IMR-90 (cell line): ENCODE measurements around the gene ANKRD37. TPM values are rescaled to one million over a fixed set of nuclear protein-coding genes. Genes with fewer than 3 reads are reported as not detected.

Source experiments
- ATAC-seq: fragments of 200-7000 bp; cut with Tn5 transposase; 2 replicates; pipeline ENCODE4 v1.9.1; 2020; ENCODE audit warnings: low read depth, mild to moderate bottlenecking, moderate library complexity
- BruUV-seq: library from RNA; stranded (reverse); fragments of 400-500 nt; replicated peaks from 2 replicates; lab custom pipeline; 2021; lab: Mats Ljungman, UMichigan
- CTCF ChIA-PET: fragments of 300-600 bp; formaldehyde crosslinking; extraction: SDS; loops from one replicate; lab custom pipeline; 2021; ENCODE audit warnings: antibody characterized with exemption; lab: Yijun Ruan, JAX
- POLR2A ChIA-PET: fragments of 300-600 bp; sonication (Branson Sonifier 250); formaldehyde crosslinking; loops from one replicate; lab custom pipeline; 2022; ENCODE audit warnings: antibody characterized with exemption; ENCODE audit not compliant: unreplicated experiment; lab: Charles Lee
- DNase-seq: peaks from one replicate; pipeline ENCODE4 v3.0.0; 2013
- H2AFZ ChIP-seq: replicated peaks from 2 replicates; pipeline ENCODE3; 2013; ENCODE audit warnings: low read length, mild to moderate bottlenecking; ENCODE audit not compliant: poor library complexity
- H2AK5ac ChIP-seq: 2 replicates; pipeline ENCODE4 v1.6.1; 2013; ENCODE audit warnings: low read depth, low read length, inconsistent platforms
- H2AK9ac ChIP-seq: replicated peaks from 2 replicates; pipeline ENCODE3; 2013; ENCODE audit warnings: mild to moderate bottlenecking, low read depth, low read length, moderate library complexity; ENCODE audit not compliant: poor library complexity
- H2BK120ac ChIP-seq: 2 replicates; pipeline ENCODE4 v1.6.1; 2013; ENCODE audit warnings: low read depth, low read length, inconsistent platforms
- H2BK15ac ChIP-seq: 3 replicates; pipeline ENCODE4 v1.6.1; 2013; ENCODE audit warnings: low read depth, low read length, inconsistent platforms
- H2BK20ac ChIP-seq: 2 replicates; pipeline ENCODE4 v1.6.1; 2013; ENCODE audit warnings: low read depth, mild to moderate bottlenecking, inconsistent platforms, low read length, moderate library complexity
- H2BK5ac ChIP-seq: 2 replicates; pipeline ENCODE4 v1.6.1; 2013; ENCODE audit warnings: mild to moderate bottlenecking, low read depth, low read length, inconsistent platforms; ENCODE audit not compliant: poor library complexity, severe bottlenecking
- H3K14ac ChIP-seq: replicated peaks from 2 replicates; pipeline ENCODE4 v1.6.1; 2013; ENCODE audit warnings: low read depth, low read length, inconsistent platforms
- H3K18ac ChIP-seq: 2 replicates; pipeline ENCODE4 v1.6.1; 2013; ENCODE audit warnings: low read depth, low read length, control low read depth
- H3K23ac ChIP-seq: 2 replicates; pipeline ENCODE4 v1.6.1; 2013; ENCODE audit warnings: low read depth, low read length, inconsistent platforms
- H3K27ac ChIP-seq: 2 replicates; pipeline ENCODE4 v1.5.1; 2013; ENCODE audit warnings: mild to moderate bottlenecking, control low read depth, low read length; ENCODE audit not compliant: insufficient read depth
- H3K27me3 ChIP-seq: 2 replicates; pipeline ENCODE4 v1.6.1; 2013; ENCODE audit warnings: low read length; ENCODE audit not compliant: control insufficient read depth, insufficient read depth
- H3K36me3 ChIP-seq: 2 replicates; pipeline ENCODE4 v1.6.1; 2013; ENCODE audit warnings: low read length, mixed read lengths; ENCODE audit not compliant: control insufficient read depth, insufficient read depth
- H3K4ac ChIP-seq: 2 replicates; pipeline ENCODE4 v1.6.1; 2013; ENCODE audit warnings: low read depth, low read length, inconsistent platforms
- H3K4me1 ChIP-seq: 2 replicates; pipeline ENCODE4 v1.6.1; 2013; ENCODE audit warnings: low read length, mixed read lengths; ENCODE audit not compliant: control insufficient read depth, insufficient read depth
- H3K4me2 ChIP-seq: 2 replicates; pipeline ENCODE4 v1.6.1; 2013; ENCODE audit warnings: low read depth, mild to moderate bottlenecking, control low read depth, low read length, moderate library complexity
- H3K4me3 ChIP-seq: 2 replicates; pipeline ENCODE4 v1.5.1; 2013; ENCODE audit warnings: low read depth, mild to moderate bottlenecking, control low read depth, low read length, moderate library complexity; ENCODE audit not compliant: insufficient read depth
- H3K56ac ChIP-seq: 2 replicates; pipeline ENCODE4 v1.6.1; 2013; ENCODE audit warnings: low read length, inconsistent platforms; ENCODE audit not compliant: insufficient read depth; ENCODE audit errors: extremely low read depth
- H3K79me1 ChIP-seq, 2 experiments: 2 replicates each; pipeline ENCODE4 v1.6.1; 2013; ENCODE audit warnings: low read length in 2 of 2, inconsistent platforms in 1 of 2, low read depth in 1 of 2
- H3K9ac ChIP-seq: 2 replicates; pipeline ENCODE4 v1.6.1; 2013; ENCODE audit warnings: low read depth, low read length, control low read depth
- H3K9me1 ChIP-seq: 2 replicates; pipeline ENCODE4 v1.6.1; 2013; ENCODE audit warnings: low read length, inconsistent platforms; ENCODE audit not compliant: insufficient read depth
- H3K9me3 ChIP-seq: 2 replicates; pipeline ENCODE4 v1.6.1; 2013; ENCODE audit warnings: low read length; ENCODE audit not compliant: control insufficient read depth, insufficient read depth
- H4K20me1 ChIP-seq: 2 replicates; pipeline ENCODE4 v1.6.1; 2013; ENCODE audit warnings: low read length, inconsistent platforms; ENCODE audit not compliant: insufficient read depth
- H4K5ac ChIP-seq: 2 replicates; pipeline ENCODE4 v1.6.1; 2013; ENCODE audit warnings: mild to moderate bottlenecking, low read depth, low read length, control low read depth
- H4K8ac ChIP-seq, 2 experiments: 2 replicates each; pipeline ENCODE4 v1.6.1; 2013; ENCODE audit warnings: low read depth in 2 of 2, low read length in 2 of 2, control low read depth in 1 of 2, inconsistent platforms in 1 of 2
- H4K91ac ChIP-seq: 2 replicates; pipeline ENCODE4 v1.6.1; 2013; ENCODE audit warnings: low read depth, low read length, inconsistent platforms; ENCODE audit not compliant: insufficient read depth
- BHLHE40 ChIP-seq: fragments of 150-350 bp; IDR thresholded peaks from 2 replicates; pipeline ENCODE4 v1.6.1; 2016; ENCODE audit warnings: mild to moderate bottlenecking, low read depth, low read length
- CEBPB ChIP-seq: IDR thresholded peaks from 2 replicates; pipeline ENCODE4 v1.6.1; 2012; ENCODE audit warnings: low read depth, low read length, improper control_type of control experiment
- CHD1 ChIP-seq: IDR thresholded peaks from 2 replicates; pipeline ENCODE4 v1.6.1; 2012; ENCODE audit warnings: low read depth, low read length, improper control_type of control experiment
- MAFK ChIP-seq: IDR thresholded peaks from 2 replicates; pipeline ENCODE4 v1.6.1; 2012; ENCODE audit warnings: low read depth, low read length, improper control_type of control experiment
- MAZ ChIP-seq: IDR thresholded peaks from 2 replicates; pipeline ENCODE4 v1.6.1; 2012; ENCODE audit warnings: low read depth, mild to moderate bottlenecking, low read length, improper control_type of control experiment, moderate library complexity, borderline replicate concordance
- POLR2A ChIP-seq: IDR thresholded peaks from 2 replicates; pipeline ENCODE4 v1.6.1; 2012; ENCODE audit warnings: mild to moderate bottlenecking, low read depth, low read length
- RCOR1 ChIP-seq: IDR thresholded peaks from 2 replicates; pipeline ENCODE4 v1.6.1; 2012; ENCODE audit warnings: mild to moderate bottlenecking, low read length, improper control_type of control experiment; ENCODE audit not compliant: insufficient replicate concordance
- WGBS, 2 experiments: methylation state at CpG; one replicate each; pipeline versions ENCODE4 v1.1.5 to v1.1.7; 2013; ENCODE audit warnings: missing lambda C conversion rate in 2 of 2; ENCODE audit not compliant: insufficient read length in 1 of 2; ENCODE audit errors: extremely low coverage in 2 of 2; 5-methylcytosine and 5-hydroxymethylcytosine counted together
- dilution Hi-C: fragments of 300-500 bp; cut with HindIII; formaldehyde crosslinking; loops from one replicate; pipeline ENCODE4 v1.14.3; 2018; ENCODE audit warnings: low sequenced_read_pairs; ENCODE audit not compliant: unreplicated experiment
- in situ Hi-C: fragments of 300-500 bp; cut with MboI; formaldehyde crosslinking; loops from 3 replicates; pipeline ENCODE4 v1.14.3; 2019; ENCODE audit warnings: low sequenced_read_pairs, inconsistent platforms, mixed read lengths
- intact Hi-C: fragments of 100-400 bp; cut with micrococcal nuclease; formaldehyde crosslinking; loops from 2 replicates; pipeline ENCODE4 v1.10.0; 2022
- polyA plus RNA-seq, 3 experiments: library from polyadenylated mRNA; depleted of rRNA; stranded (reverse); fragments of >200 nt; gene quantifications; 2 replicates each; pipeline ENCODE4 v1.2.3, GENCODE V29; 2012; ENCODE audit warnings: low replicate concordance in 1 of 3
- total RNA-seq: library from RNA; depleted of rRNA; stranded (reverse); fragments of >200 nt; gene quantifications from 2 replicates; pipeline ENCODE4 v1.2.3, GENCODE V29; 2012
- TF ChIP-seq, protein P1 (sequence below): conservative IDR thresholded peaks from 2 replicates; pipeline ENCODE4 v1.5.1; 2012; ENCODE audit warnings: mild to moderate bottlenecking, low read depth, low read length, improper control_type of control experiment
- TF ChIP-seq, protein P2 (sequence below): fragments of 150-350 bp; IDR thresholded peaks from 2 replicates; pipeline ENCODE4 v1.6.1; 2017; ENCODE audit warnings: mild to moderate bottlenecking, antibody characterized with exemption, low read length, low read depth
- TF ChIP-seq, protein P3 (sequence below): fragments of 150-350 bp; IDR thresholded peaks from 2 replicates; pipeline ENCODE4 v1.6.1; 2016; ENCODE audit warnings: low read depth, mild to moderate bottlenecking, low read length, moderate library complexity, borderline replicate concordance

ANKRD37 gene
- total and polyA plus RNA-seq, 2 of the 4 experiments (the other 2 are of a cell fraction) = 7.1 to 8.2 TPM

DNA sequence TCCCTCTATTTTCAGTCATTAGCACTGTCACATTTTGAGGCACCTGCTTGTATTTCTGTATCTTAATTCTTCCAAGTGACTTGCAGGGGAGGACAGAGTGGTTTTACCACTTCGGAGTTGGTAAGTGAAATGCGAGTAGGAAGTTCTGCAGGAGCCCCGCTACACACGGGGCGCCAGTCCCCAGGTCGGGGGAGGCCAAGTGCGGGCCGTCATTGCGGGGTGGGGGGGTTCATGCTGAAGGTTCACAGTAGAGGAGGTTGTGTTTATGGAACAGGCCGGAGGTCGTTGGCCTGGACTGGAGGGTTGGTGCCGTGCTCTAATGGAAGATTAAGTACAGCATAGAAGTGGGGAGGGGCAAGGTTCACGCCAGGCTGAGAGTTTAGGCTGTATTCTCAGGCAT, 45.0 kb upstream of the ANKRD37 start:
- POLR2A ChIA-PET = no interaction called here
- no TSS peak for BruUV-seq
- no peak overlapping the region for H2BK5ac ChIP-seq
- no peak overlapping the region for H2BK120ac ChIP-seq
- dilution Hi-C loops = no loop called here
- H3K14ac ChIP-seq = no peak overlapping the region
- no peak overlapping the region for H2AK5ac ChIP-seq
- WGBS, 2 experiments = 89% methylated on average over 9 of the region's 13 CpGs; no CpG with 5 or more reads in 1 of the 2 experiments
- no peak overlapping the region for H3K18ac ChIP-seq
- no peaks in the 10 kb centered on the region for H3K9me3 ChIP-seq
- H4K8ac ChIP-seq = no peak overlapping the region
- H2BK20ac ChIP-seq = no peak overlapping the region
- CTCF ChIA-PET = no interaction called here
- no peak overlapping the region for H4K91ac ChIP-seq
- H3K56ac ChIP-seq = no peak overlapping the region
- no peak overlapping the region for H3K4me2 ChIP-seq
- TF ChIP-seq, protein P1, sequence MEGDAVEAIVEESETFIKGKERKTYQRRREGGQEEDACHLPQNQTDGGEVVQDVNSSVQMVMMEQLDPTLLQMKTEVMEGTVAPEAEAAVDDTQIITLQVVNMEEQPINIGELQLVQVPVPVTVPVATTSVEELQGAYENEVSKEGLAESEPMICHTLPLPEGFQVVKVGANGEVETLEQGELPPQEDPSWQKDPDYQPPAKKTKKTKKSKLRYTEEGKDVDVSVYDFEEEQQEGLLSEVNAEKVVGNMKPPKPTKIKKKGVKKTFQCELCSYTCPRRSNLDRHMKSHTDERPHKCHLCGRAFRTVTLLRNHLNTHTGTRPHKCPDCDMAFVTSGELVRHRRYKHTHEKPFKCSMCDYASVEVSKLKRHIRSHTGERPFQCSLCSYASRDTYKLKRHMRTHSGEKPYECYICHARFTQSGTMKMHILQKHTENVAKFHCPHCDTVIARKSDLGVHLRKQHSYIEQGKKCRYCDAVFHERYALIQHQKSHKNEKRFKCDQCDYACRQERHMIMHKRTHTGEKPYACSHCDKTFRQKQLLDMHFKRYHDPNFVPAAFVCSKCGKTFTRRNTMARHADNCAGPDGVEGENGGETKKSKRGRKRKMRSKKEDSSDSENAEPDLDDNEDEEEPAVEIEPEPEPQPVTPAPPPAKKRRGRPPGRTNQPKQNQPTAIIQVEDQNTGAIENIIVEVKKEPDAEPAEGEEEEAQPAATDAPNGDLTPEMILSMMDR = no peak
- TF ChIP-seq, protein P2, sequence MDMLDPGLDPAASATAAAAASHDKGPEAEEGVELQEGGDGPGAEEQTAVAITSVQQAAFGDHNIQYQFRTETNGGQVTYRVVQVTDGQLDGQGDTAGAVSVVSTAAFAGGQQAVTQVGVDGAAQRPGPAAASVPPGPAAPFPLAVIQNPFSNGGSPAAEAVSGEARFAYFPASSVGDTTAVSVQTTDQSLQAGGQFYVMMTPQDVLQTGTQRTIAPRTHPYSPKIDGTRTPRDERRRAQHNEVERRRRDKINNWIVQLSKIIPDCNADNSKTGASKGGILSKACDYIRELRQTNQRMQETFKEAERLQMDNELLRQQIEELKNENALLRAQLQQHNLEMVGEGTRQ = no peak
- TF ChIP-seq MAZ (no peak), BHLHE40 (no peak), RCOR1 (no peak), CHD1 (no peak), MAFK (no peak), CEBPB (no peak), POLR2A (no peak)
- TF ChIP-seq, protein P3, sequence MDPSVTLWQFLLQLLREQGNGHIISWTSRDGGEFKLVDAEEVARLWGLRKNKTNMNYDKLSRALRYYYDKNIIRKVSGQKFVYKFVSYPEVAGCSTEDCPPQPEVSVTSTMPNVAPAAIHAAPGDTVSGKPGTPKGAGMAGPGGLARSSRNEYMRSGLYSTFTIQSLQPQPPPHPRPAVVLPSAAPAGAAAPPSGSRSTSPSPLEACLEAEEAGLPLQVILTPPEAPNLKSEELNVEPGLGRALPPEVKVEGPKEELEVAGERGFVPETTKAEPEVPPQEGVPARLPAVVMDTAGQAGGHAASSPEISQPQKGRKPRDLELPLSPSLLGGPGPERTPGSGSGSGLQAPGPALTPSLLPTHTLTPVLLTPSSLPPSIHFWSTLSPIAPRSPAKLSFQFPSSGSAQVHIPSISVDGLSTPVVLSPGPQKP = no peak
- no peaks in the 10 kb centered on the region; a peak in 1 of 4 replicates for H3K79me1 ChIP-seq
- H2AFZ ChIP-seq = no peak overlapping the region
- no peak overlapping the region for H4K5ac ChIP-seq
- no peak for DNase-seq
- H3K27me3 ChIP-seq = no peaks in the 10 kb centered on the region
- no peaks in the 10 kb centered on the region for H4K20me1 ChIP-seq
- peaks cover 16% of the 10 kb centered on the region for H3K36me3 ChIP-seq
- H3K9ac ChIP-seq = no peak overlapping the region
- H3K23ac ChIP-seq = no peak overlapping the region
- H2BK15ac ChIP-seq = no peak overlapping the region
- in situ Hi-C loops = no loop called here
- H3K27ac ChIP-seq = no peak overlapping the region
- no peak overlapping the region for H3K4ac ChIP-seq
- no peaks in the 10 kb centered on the region; the same call in 1 of the 2 replicates for H3K4me1 ChIP-seq
- peaks cover 7% of the 10 kb centered on the region; the same call in 1 of the 2 replicates for H3K9me1 ChIP-seq
- H2AK9ac ChIP-seq = no peak overlapping the region
- H3K4me3 ChIP-seq = no peak overlapping the region
- intact Hi-C loops = no loop called here
- ATAC-seq = no peak
